ENCODE data around the gene CCDC146.
"Not testable (repeated sequence)": the region's sequence is repeated elsewhere in the genome, so short reads cannot be mapped to it uniquely, and the experiment has no call there.

CCDC146 gene, protein sequence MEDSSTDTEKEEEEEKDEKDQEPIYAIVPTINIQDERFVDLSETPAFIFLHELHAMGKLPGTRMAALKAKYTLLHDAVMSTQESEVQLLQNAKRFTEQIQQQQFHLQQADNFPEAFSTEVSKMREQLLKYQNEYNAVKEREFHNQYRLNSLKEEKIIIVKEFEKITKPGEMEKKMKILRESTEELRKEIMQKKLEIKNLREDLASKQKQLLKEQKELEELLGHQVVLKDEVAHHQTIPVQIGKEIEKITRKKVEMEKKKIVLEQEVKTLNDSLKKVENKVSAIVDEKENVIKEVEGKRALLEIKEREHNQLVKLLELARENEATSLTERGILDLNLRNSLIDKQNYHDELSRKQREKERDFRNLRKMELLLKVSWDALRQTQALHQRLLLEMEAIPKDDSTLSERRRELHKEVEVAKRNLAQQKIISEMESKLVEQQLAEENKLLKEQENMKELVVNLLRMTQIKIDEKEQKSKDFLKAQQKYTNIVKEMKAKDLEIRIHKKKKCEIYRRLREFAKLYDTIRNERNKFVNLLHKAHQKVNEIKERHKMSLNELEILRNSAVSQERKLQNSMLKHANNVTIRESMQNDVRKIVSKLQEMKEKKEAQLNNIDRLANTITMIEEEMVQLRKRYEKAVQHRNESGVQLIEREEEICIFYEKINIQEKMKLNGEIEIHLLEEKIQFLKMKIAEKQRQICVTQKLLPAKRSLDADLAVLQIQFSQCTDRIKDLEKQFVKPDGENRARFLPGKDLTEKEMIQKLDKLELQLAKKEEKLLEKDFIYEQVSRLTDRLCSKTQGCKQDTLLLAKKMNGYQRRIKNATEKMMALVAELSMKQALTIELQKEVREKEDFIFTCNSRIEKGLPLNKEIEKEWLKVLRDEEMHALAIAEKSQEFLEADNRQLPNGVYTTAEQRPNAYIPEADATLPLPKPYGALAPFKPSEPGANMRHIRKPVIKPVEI

DNA sequence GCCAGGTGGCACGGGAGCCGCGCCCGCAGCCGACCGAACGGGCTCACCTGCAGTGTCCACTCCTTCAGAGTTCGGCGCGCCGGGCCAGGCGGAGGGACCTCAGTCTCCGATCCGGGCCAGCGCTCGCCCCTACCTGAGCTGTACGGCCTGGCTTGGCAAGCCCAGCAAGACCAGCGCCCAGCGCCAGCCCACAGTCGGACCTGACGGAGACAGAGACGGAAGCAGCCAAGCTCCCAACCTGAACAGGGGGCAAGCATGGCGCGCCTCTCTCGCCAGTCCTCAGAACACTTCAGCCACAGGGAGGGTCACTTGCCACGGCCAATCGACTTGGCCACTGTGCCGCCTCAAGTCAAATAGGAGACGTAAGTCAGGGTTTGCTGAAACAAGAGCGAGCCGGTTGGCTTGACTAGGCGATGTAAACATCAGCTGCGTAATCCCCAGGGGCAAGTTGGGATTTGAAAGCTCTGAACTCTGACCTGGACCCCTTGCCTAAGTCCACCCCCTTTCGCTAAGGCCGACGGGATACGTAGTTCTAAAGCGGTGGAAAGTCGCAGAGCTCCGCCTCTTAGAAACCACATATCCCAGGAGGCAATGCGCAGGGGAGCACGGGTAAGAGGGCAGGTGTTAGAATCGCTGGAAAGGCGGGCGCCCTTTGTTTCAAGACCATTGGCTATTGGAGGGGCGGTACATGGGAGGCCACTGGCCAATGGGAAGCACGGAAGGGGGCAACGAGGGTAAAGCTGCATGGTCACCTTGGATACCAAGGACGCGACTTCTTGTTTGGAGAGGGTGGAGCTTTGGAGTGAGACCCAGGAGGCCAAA is at the start of gene CCDC146:
CCDC146 (plus strand) TSS at position 756 of the 822 bp plus-strand sequence. CDS start 45,054 bp downstream, outside the sequence.
- peak; percentile 56 for DNase-seq (ENCODE audit: insufficient read length, low spot score)

DNA sequence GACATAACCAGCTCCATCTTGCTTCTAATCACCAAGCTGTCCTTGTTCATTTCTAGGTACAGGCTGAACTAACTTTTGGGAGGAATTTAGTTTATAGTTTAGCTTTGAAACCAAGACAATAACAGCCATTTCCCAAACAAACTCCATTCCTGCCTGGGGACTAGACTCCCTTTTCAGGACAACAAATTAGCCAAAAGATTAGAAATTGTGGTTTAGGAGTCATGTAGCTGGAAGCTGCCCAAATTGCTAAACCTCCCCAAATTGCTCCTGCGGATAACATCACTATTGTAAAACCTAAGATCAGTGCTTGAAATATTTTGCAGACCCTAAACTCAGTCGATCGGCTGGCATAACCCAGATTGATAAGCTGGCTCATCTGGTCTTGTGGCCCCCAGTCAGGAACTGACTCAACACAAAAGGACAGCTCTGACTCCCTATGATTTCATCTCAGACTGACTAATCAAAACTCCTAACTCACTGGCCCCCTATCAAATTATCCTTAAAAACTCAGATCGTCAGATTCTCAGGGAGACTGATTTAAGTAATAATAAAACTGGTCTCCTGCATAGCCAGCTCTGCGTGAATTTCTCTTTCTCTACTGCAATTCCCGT is 47.5 kb upstream of the CCDC146 start:
- FAIRE-seq = peak; percentile 90

More for the DNA sequence above, at the start of gene CCDC146:
- FAIRE-seq = peak; percentile 82

GRCh38 chr7:77077060-77077459 is 45.4 kb upstream of the CCDC146 start:
- not testable (repeated sequence) for DNase-seq (ENCODE audit: insufficient read length, low spot score); FAIRE-seq

More for the DNA sequence above, 47.5 kb upstream of the CCDC146 start:
- not testable (repeated sequence) for DNase-seq (ENCODE audit: insufficient read length, low spot score)

DNA sequence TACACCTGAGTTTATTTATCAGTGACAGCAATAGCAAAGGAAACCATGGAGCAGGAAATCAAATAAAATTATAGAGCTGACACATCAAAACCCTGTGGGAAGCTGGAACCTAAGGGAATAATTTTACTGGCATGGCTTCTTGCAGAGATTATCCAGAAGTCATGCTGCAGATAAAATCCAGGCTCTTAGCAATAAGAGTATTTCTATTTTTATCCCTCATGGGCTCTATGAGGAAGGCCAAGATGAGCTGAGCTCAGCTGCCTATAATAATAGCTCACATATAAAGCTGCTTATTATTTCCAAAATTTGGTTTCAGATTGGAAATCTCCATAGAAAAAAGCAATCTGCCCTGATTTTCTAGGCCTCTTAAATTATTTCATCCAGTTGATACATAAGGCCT is 43.3 kb upstream of the CCDC146 start:
- not testable (repeated sequence) for DNase-seq (ENCODE audit: insufficient read length, low spot score); FAIRE-seq

DNA sequence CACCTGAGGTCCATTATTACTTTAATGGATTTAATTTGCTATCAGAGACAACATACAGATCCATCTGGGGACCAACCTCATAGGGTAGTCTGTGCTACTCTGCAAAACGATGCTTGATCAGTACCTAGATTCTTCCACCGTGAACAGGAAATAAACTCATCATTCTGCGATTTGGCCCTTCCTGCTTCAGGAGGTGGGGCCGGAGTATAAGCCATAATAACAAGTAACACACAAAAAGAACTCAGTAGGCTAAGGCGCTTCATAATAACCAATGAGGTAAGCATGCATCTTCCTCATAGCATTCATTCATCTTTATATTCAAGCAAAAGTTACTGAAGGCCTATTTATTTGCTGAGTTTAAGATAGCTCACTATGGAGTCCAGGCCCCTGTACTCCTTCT is 42.8 kb upstream of the CCDC146 start:
- not testable (repeated sequence) for FAIRE-seq; DNase-seq (ENCODE audit: insufficient read length, low spot score)

DNA sequence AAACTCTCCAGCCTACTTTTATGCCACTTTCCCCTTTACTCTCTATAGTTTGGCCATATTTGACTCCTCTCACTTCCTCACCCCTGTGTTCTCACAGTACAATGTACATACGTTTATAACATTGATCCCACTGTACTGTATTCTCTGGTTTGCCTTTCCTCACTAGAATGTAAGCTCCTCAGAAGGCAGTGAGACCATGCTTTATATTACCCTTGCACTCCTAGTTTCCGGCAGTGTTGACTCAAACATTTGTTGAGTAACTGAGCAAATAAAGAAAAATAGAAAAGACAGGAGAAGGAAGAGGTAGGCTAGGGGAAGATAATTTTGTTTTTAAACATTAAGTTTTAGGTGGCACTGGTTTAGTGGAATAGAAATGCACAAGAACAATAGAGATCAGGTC is 42.2 kb upstream of the CCDC146 start:
- DNase-seq (ENCODE audit: insufficient read length, low spot score); FAIRE-seq: not testable (repeated sequence)

DNA sequence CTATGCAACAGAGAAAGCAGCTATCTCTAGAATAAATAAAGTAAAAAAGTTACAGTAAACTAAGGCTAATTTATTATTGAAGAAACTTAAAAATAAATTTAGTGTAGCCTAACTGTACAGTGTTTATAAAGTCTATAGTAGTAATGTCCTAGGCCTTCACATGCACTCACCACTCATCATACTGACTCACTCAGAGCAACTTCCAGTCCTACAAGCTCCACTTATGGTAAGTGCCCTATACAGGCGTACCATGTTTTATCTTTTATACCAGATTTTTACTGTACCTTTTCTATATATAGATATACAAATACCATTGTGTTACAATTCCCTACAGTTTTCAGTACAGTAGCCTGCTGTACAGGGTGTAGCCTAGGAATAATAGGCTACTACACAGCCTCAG is 40.2 kb upstream of the CCDC146 start:
- DNase-seq (ENCODE audit: insufficient read length, low spot score); FAIRE-seq: not testable (repeated sequence)

- DNase-seq (ENCODE audit: insufficient read length, low spot score) = not testable (repeated sequence)
- peak; percentile 93 for FAIRE-seq
Measured at GRCh38 chr7:77092301-77092700, 30.1 kb upstream of the CCDC146 start.

DNA sequence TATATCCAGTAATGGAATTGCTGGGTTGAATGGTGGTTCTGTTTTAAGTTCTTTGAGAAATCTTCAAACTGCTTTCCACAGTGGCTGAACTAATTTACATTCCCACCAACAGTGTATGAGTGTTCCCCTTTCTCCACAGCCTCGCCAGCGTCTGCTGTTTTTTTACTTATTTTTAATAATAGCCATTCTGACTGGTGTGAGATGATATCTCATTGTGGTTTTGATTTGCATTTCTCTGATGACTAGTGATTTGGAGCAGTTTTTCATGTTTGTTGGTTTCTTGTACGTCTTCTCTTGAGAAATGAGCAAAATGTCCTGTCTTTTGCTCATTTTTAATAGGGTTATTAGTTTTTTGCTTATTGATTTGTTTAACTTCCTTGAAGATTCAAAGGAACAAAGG is 21.9 kb upstream of the CCDC146 start:
- DNase-seq (ENCODE audit: insufficient read length, low spot score); FAIRE-seq: not testable (repeated sequence)

DNA sequence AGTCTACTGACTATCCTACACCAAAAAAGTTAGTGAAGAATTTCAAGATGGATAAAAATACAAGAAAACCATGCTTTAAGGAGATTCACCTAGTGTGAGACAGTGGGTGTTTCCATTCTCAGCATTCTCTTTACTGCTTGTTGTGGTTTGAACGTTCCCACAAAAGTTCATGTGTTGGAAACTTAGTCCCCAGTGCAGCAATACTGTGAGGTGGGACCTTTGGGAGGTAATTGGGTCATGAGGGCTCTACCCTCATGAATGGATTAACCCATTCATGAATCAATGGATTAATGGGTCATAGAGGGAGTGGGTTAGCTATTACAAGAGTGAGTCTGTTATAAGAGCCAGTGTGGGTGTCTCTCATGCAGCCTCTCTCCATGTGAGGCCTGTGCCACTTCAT is 21.2 kb upstream of the CCDC146 start:
- FAIRE-seq; DNase-seq (ENCODE audit: insufficient read length, low spot score): not testable (repeated sequence)

DNA sequence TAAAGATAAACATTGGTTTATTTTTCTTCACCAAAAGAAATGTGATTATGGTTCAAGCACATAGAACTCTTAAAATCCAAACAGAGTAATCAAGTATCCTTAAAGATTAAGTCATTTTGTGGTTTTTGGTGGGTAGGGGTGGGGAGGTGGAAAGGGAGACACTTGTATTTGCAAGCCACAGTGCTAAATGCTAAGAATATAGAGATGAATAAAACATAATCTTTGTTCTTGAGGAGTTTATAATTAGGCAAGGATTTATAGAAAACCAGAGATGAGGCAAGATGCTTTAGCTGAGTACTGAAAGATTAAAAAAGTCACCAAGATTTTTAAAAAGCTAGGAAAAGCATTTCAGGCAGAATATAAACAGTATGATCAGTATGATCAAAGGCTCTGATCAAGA is 19.7 kb upstream of the CCDC146 start:
- peak; percentile 45 for FAIRE-seq
- DNase-seq (ENCODE audit: insufficient read length, low spot score) = not testable (repeated sequence)

- peak; percentile 96 for FAIRE-seq
Measured at GRCh38 chr7:77105904-77106303, 16.5 kb upstream of the CCDC146 start.

GRCh38 chr7:77107659-77108058 is 14.8 kb upstream of the CCDC146 start:
- FAIRE-seq; DNase-seq (ENCODE audit: insufficient read length, low spot score): not testable (repeated sequence)

More at GRCh38 chr7:77105904-77106303, 16.5 kb upstream of the CCDC146 start:
- DNase-seq (ENCODE audit: insufficient read length, low spot score) = not testable (repeated sequence)

DNA sequence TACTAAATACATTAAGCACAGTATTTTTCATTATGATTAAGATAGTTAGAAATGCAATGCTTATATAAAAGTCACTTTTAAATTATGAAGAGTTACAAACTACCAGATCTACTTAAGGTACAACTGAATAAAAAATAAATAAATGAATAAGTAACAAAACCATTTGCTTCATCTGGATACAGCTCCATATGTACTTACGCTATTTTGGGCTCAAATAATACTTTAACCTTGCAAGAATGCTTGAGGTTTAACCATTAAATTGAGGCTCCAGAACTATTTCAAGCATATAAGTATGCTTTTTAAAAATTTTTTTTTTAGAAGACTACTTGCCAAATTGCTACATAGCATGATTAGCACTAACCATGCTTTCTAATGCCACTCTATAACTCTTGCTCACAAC is 14.1 kb upstream of the CCDC146 start:
- DNase-seq (ENCODE audit: insufficient read length, low spot score); FAIRE-seq: not testable (repeated sequence)

DNA sequence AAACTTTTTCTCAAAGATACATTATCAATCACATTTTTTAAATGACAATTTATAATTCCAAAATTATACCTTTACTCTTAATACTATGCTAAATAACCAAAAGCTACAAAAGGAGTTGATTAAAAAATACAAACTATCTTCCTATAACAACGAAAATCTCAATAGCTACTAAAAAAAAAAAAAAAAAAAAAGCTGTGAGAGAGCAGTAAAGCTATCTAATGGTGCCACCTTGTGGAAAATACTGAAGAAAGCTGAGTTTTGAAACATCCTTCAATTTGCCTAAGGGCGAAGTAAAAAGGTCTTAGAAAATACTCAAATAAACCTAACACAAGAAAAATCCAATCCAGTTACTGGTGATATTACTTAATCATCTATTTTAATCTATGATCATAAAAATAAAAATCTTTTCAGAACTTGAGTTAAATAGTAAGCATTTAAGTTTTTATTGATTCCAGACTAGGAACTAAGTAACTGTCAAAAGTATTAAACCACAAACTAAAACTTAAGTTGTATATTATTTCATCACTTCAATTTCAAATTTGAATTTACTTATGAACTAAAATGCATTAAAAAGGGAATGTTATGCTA is 9.6 kb upstream of the CCDC146 start:
- not testable (repeated sequence) for DNase-seq (ENCODE audit: insufficient read length, low spot score)
- FAIRE-seq = peak; percentile 92

GRCh38 chr7:77125486-77125885 is 3.1 kb downstream of the CCDC146 start:
- DNase-seq (ENCODE audit: insufficient read length, low spot score); FAIRE-seq: not testable (repeated sequence)

- peak; percentile 11 for FAIRE-seq
- not testable (repeated sequence) for DNase-seq (ENCODE audit: insufficient read length, low spot score)
Measured at GRCh38 chr7:77127009-77127408, 4.6 kb downstream of the CCDC146 start.

DNA sequence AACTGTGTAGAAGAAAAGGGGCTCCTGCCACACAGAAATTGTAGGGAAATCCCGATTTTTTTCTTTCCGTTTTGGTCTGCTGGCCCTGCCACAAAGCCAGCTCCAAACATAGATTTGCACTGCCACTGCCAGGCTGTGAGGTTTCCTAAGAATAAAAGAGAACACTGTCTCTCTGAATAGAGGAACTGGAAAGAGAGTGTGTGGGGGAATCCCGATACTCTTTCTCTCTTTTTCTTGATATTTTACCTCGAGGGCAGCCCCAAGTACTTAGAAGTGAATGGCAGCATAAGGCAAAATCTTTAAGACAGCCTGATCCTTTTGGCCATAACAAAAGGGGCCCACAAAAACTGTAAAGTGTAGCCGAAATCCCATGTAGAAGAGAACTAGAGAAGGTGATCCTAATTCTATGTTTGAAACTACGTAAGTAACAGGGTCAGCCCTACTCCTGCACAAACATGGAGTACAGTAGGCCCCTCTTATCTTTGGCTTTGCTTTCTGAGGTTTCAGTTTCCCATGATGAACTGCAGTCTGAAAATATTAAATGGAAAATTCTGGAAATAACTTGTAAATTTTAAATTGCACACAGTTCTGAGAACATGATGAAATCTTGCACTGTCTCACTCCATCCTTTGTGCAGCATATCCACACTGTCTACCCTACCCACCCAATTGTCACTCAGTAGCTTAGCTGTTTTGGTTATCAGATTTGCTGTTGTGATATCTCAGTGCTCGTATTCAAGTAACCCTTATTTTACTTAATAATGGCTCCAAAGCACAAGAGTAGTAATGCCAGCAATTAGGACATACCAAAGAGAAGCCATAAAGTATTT is 6.4 kb downstream of the CCDC146 start:
- not testable (repeated sequence) for DNase-seq (ENCODE audit: insufficient read length, low spot score); FAIRE-seq

All from H54 (cell line).